GM12864 (cell line): Measurements from ENCODE around the gene EPHB1.

Experiments used
- DNase-seq: peaks from one replicate; pipeline ENCODE4 v3.0.0-alpha.2; 2011; ENCODE audit warnings: low read depth
- H3K4me3 ChIP-seq: 2 replicates; pipeline ENCODE4 v1.5.1; 2011; ENCODE audit warnings: mild to moderate bottlenecking, low read depth, low read length, control low read depth
- CTCF ChIP-seq: IDR thresholded peaks from 2 replicates; pipeline ENCODE4 v1.5.1; 2011; ENCODE audit warnings: low read depth, mild to moderate bottlenecking, moderate library complexity, low read length, control low read depth, inconsistent platforms; ENCODE audit errors: missing control alignments

Gene EPHB1

DNA sequence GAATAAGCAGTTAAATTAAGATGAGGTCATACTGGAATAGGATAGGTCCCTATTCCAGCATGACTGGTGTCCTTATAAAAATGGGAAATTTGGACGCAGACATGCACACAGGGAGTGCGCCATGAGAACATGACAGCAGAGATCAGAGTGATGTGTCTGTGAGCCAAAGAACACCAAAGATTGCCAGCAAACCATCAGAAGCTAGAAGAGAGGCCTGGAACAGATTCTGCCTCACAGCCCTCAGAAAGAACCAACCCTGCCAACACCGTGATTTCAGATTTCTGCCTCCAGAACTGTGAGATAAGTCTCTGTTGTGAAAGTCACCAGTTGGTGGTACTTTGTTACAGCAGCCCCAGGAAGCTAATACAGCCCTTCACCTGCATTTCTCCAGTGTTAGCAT, 34.7 kb downstream of the EPHB1 start:
- TF ChIP-seq CTCF, result no peak
- no peak for DNase-seq
- no peak overlapping the region for H3K4me3 ChIP-seq

DNA sequence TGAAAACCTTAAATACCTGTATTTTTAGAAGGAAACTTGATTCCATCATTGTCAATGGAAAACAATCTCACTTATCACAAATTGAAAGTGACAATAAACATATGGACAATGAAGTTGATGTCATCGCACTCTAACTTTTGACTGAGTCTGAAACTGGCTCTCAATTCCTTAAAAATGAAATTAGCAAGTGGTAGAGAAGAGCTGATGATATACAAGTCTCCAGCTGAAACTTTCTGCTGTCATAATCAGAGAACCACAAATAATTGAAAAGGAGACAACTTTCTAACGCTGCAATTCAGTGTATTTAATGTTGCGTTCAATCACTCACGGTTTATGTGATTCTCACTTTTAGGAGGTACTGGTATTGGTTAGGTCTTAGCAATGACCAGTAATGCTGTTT, 37.5 kb downstream of the EPHB1 start:
- DNase-seq, result no peak
- no peak overlapping the region for H3K4me3 ChIP-seq
- no peak for TF ChIP-seq CTCF

GRCh38 chr3:134833453-134834163, 38.5 kb downstream of the EPHB1 start:
- no peak for TF ChIP-seq CTCF
- DNase-seq, result no peak
- no peak overlapping the region for H3K4me3 ChIP-seq

GRCh38 chr3:134836921-134837320, 41.9 kb downstream of the EPHB1 start:
- TF ChIP-seq CTCF, result no peak
- no peak overlapping the region for H3K4me3 ChIP-seq

DNA sequence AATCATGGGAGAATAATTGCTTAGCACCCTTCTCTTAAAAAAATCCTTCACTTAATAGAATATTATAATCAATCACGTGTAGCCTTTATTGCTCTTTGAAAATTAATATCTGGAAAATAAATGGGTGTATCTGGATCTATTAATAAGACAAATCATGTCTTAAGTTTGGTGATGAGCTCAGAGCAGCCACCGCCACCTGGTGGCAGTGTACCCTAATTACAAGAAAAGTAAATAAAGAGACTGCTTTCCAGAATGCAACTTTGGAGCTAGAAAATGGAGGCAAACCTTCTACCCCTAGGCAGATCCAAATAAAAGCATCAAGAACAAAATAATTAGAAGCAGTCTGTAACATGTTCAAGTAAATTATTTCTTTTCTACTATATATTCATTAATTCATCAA, 43.5 kb downstream of the EPHB1 start:
- DNase-seq, result no peak
- no peak overlapping the region for H3K4me3 ChIP-seq
- TF ChIP-seq CTCF, result peak; percentile 27

More at GRCh38 chr3:134836921-134837320, 41.9 kb downstream of the EPHB1 start:
- DNase-seq, result no peak

GRCh38 chr3:134839422-134839821, 44.4 kb downstream of the EPHB1 start:
- no peak for DNase-seq
- TF ChIP-seq CTCF, result no peak
- H3K4me3 ChIP-seq, result no peak overlapping the region

- no peak for TF ChIP-seq CTCF
- H3K4me3 ChIP-seq, result no peak overlapping the region
- peak; percentile 13 for DNase-seq
These were observed 44.9 kb downstream of the EPHB1 start for GRCh38 chr3:134839990-134840389.
